Fibroblast of lung (primary cell): ENCODE measurements around the gene TAB2.

ENCODE experiments used
- EZH2 ChIP-seq: IDR thresholded peaks from 2 replicates; pipeline ENCODE4 v1.5.1; 2012; ENCODE audit warnings: low read length, control low read depth, mild to moderate bottlenecking; ENCODE audit errors: missing control alignments
- TF ChIP-seq, protein P1 (sequence below), 2 donors: IDR thresholded peaks in 1 of 2; conservative IDR thresholded peaks in 1 of 2; 1 replicate in 1 of 2; 2 replicates in 1 of 2; pipeline ENCODE4 v1.5.1; 2011 to 2012; ENCODE audit warnings: low read length in 2 of 2, control low read depth in 1 of 2, inconsistent platforms in 1 of 2, low read depth in 1 of 2, mild to moderate bottlenecking in 1 of 2

- TF ChIP-seq, protein P1, sequence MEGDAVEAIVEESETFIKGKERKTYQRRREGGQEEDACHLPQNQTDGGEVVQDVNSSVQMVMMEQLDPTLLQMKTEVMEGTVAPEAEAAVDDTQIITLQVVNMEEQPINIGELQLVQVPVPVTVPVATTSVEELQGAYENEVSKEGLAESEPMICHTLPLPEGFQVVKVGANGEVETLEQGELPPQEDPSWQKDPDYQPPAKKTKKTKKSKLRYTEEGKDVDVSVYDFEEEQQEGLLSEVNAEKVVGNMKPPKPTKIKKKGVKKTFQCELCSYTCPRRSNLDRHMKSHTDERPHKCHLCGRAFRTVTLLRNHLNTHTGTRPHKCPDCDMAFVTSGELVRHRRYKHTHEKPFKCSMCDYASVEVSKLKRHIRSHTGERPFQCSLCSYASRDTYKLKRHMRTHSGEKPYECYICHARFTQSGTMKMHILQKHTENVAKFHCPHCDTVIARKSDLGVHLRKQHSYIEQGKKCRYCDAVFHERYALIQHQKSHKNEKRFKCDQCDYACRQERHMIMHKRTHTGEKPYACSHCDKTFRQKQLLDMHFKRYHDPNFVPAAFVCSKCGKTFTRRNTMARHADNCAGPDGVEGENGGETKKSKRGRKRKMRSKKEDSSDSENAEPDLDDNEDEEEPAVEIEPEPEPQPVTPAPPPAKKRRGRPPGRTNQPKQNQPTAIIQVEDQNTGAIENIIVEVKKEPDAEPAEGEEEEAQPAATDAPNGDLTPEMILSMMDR (conservative IDR thresholded peaks at IDR 0.05 in 1 of 2, IDR thresholded peaks at IDR 0.05 in 1 of 2; ENCODE audit: low read depth in 1 of 2, low read length in 2 of 2) = no peak
- TF ChIP-seq EZH2 = no peak
These were observed 24.3 kb upstream of the TAB2 start for GRCh38 chr6:149293244-149293643.
